GM19238 (cell line): Measurements from ENCODE around the gene TMIGD3.

Experiments used
- DNase-seq: peaks from one replicate; pipeline ENCODE4 v3.0.0; 2011; ENCODE audit warnings: low spot score; ENCODE audit not compliant: insufficient read length

The TMIGD3 gene

GRCh38 chr1:111475701-111476100 lies 27.7 kb downstream of the TMIGD3 start:
- no peak for DNase-seq

- no peak for DNase-seq
Observed at GRCh38 chr1:111474521-111474920, 28.9 kb downstream of the TMIGD3 start.

- DNase-seq = no peak
Observed at GRCh38 chr1:111474106-111474505, 29.3 kb downstream of the TMIGD3 start.

GRCh38 chr1:111471538-111471937 lies 31.9 kb downstream of the TMIGD3 start:
- no peak for DNase-seq

- DNase-seq = no peak
Observed at GRCh38 chr1:111471012-111471411, 32.4 kb downstream of the TMIGD3 start.

GRCh38 chr1:111470596-111470995 lies 32.8 kb downstream of the TMIGD3 start:
- no peak for DNase-seq

GRCh38 chr1:111469539-111469938 lies 33.9 kb downstream of the TMIGD3 start:
- no peak for DNase-seq

- DNase-seq = no peak
Observed at GRCh38 chr1:111468717-111469100, 34.7 kb downstream of the TMIGD3 start.

- DNase-seq = no peak
Observed at GRCh38 chr1:111467865-111468716, 35.3 kb downstream of the TMIGD3 start.

- no peak for DNase-seq
Observed at GRCh38 chr1:111466480-111466879, 37.0 kb downstream of the TMIGD3 start.

GRCh38 chr1:111465754-111466153 lies 37.7 kb downstream of the TMIGD3 start:
- DNase-seq = no peak

- no peak for DNase-seq
Observed at GRCh38 chr1:111463029-111463683, 40.3 kb downstream of the TMIGD3 start.

- no peak for DNase-seq
Observed at GRCh38 chr1:111462370-111463028, 40.9 kb downstream of the TMIGD3 start.

- DNase-seq = no peak
Observed at GRCh38 chr1:111461765-111462164, 41.7 kb downstream of the TMIGD3 start.

GRCh38 chr1:111455642-111456031 lies 47.8 kb downstream of the TMIGD3 start:
- DNase-seq = no peak

- no peak for DNase-seq
Observed at GRCh38 chr1:111454859-111455641, 48.4 kb downstream of the TMIGD3 start.

- no peak for DNase-seq
Observed at GRCh38 chr1:111453706-111454105, 49.7 kb downstream of the TMIGD3 start.

- DNase-seq = no peak
Observed at GRCh38 chr1:111452581-111452980, 50.9 kb downstream of the TMIGD3 start.

- DNase-seq = no peak
Observed at GRCh38 chr1:111450185-111450584, 53.2 kb downstream of the TMIGD3 start.

GRCh38 chr1:111449703-111450017 lies 53.8 kb downstream of the TMIGD3 start:
- DNase-seq = no peak

- DNase-seq = peak; percentile 93
Observed at GRCh38 chr1:111448918-111449702, 54.3 kb downstream of the TMIGD3 start, which contains the start of the genes ATP5PB and WDR77. Gene ATP5PB, plus strand, starts transcription at chr1:111449464. Its CDS starts 78 bp downstream, at chr1:111449542. Gene WDR77, minus strand, starts transcription at chr1:111449256. Its CDS starts 87 bp downstream, at chr1:111449169.
